ENCODE data around the gene PTGS1. TPM values are rescaled to one million over a fixed set of nuclear protein-coding genes. Genes with fewer than 3 reads are reported as not detected.

The PTGS1 gene
- total RNA-seq, 1 donor from 2014 or later = 8.2 TPM

DNA sequence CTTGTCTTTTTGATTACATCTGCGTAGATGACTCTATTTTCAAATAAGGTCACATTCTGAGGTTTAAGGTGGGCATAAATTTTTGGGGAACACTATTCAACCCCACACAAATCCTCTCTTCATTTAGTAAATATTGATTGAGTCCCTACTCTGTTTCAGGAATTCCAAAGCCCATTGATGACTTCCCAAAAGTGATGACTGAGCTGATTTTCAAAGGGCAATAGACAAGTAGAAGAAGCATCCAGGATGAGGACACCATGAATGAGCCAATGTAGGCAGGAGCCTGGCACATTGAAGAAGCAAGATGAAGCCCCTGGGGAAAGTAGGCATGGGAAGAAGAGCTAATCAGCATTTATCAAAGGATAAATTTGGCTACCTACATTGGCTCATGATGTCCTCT is 71.7 kb downstream of the PTGS1 start:
- TF ChIP-seq, protein P1, sequence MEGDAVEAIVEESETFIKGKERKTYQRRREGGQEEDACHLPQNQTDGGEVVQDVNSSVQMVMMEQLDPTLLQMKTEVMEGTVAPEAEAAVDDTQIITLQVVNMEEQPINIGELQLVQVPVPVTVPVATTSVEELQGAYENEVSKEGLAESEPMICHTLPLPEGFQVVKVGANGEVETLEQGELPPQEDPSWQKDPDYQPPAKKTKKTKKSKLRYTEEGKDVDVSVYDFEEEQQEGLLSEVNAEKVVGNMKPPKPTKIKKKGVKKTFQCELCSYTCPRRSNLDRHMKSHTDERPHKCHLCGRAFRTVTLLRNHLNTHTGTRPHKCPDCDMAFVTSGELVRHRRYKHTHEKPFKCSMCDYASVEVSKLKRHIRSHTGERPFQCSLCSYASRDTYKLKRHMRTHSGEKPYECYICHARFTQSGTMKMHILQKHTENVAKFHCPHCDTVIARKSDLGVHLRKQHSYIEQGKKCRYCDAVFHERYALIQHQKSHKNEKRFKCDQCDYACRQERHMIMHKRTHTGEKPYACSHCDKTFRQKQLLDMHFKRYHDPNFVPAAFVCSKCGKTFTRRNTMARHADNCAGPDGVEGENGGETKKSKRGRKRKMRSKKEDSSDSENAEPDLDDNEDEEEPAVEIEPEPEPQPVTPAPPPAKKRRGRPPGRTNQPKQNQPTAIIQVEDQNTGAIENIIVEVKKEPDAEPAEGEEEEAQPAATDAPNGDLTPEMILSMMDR (IDR thresholded peaks at IDR 0.05; ENCODE audit: unreplicated experiment) = no peak
- Mint-ChIP-seq H3K27ac (no peak overlapping the region), H3K27me3 (ENCODE audit: low read depth) (peaks cover 2% of the 10 kb centered on the region), H3K4me3 (no peak overlapping the region), H3K36me3 (no peaks in the 10 kb centered on the region), H3K4me1 (no peaks in the 10 kb centered on the region), H3K9me3 (peaks cover 60% of the 10 kb centered on the region)
- DNase-seq (ENCODE audit: low spot score in 2 of 2, unreplicated experiment in 2 of 2) = no peak

DNA sequence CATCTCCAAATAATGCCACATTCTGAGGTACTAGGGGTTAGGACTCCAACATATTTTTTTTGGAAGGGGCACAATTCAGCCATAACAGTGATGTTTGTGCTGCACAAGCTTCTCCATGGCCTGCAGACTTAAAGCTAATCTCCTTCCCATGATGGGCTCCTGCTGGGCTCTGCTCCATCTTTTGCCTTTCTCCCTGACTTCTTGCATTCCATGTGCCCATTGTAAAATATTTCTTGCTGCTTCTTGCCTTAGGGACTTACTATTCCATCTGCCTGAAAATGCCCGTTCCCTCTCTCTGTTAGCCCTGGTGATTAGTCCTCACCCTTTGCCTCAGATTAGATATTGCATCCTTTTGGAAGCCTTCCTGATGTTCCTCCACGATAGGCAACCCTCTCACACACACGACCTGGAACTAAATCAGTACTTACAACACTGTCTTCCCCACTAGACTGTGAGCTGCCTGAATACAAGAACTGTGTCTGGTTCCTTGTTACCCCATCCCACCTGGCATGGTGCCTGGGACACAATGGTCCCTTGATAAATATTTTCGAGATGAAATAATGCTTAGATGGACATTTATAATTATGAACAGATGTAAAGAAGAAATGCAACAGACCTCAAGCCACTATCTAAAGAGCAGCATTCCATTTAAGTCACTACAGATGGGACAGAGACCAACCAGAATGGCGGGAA is 73.4 kb downstream of the PTGS1 start:
- no peaks in the 10 kb centered on the region for H3K4me1 Mint-ChIP-seq
- peaks cover 2% of the 10 kb centered on the region for H3K27me3 Mint-ChIP-seq (ENCODE audit: low read depth)
- H3K4me3 Mint-ChIP-seq = no peak overlapping the region
- TF ChIP-seq, protein P1 (IDR thresholded peaks at IDR 0.05; ENCODE audit: unreplicated experiment) = no peak
- no peak overlapping the region for H3K27ac Mint-ChIP-seq
- H3K9me3 Mint-ChIP-seq = peaks cover 67% of the 10 kb centered on the region
- no peaks in the 10 kb centered on the region for H3K36me3 Mint-ChIP-seq
- no peak for DNase-seq (ENCODE audit: low spot score in 2 of 2, unreplicated experiment in 2 of 2)

Other genes starting within 250 kb of the PTGS1 start
- 37.1 to 38.8 TPM (median 37.7 TPM) in 3 replicates for gene NDUFA8, start 211.2 kb upstream of the PTGS1 start, total RNA-seq
- gene MORN5, start 211.1 kb upstream of the PTGS1 start, total RNA-seq = not detected in 3 replicates
- 0.09 TPM in 1 of 3 replicates, not detected in the others for gene LHX6, start 142.1 kb upstream of the PTGS1 start, total RNA-seq
- 16.7 to 22.1 TPM (median 20.5 TPM) in 3 replicates for gene RBM18, start 106.2 kb upstream of the PTGS1 start, total RNA-seq
- 38.7 to 39.9 TPM (median 39.2 TPM) in 3 replicates for gene MRRF, start 106.1 kb upstream of the PTGS1 start, total RNA-seq
- not detected in 3 replicates for gene OR1J1, start 106.9 kb downstream of the PTGS1 start, total RNA-seq
- not detected in 3 replicates for gene OR1J2, start 139.8 kb downstream of the PTGS1 start, total RNA-seq
- not detected in 3 replicates for gene OR1J4, start 148.1 kb downstream of the PTGS1 start, total RNA-seq
- not detected in 3 replicates for gene OR1N1, start 156.3 kb downstream of the PTGS1 start, total RNA-seq
- not detected in 3 replicates for gene OR1N2, start 182.1 kb downstream of the PTGS1 start, total RNA-seq
- 0.13 TPM in 1 of 3 replicates, not detected in the others for gene OR1L8, start 212.4 kb downstream of the PTGS1 start, total RNA-seq
- not detected in 3 replicates for gene OR1Q1, start 243.7 kb downstream of the PTGS1 start, total RNA-seq